GM21723 (cell line): ENCODE data around the gene LPAR4.
A peak's percentile ranks its signal among the peaks of the same experiment; 100 is the strongest.
"Not testable (repeated sequence)": the region's sequence is repeated elsewhere in the genome, so short reads cannot be mapped to it uniquely, and the experiment has no call there.

Experiments
- ATAC-seq: cut with Tn5 transposase; IDR thresholded peaks from one replicate; pipeline ENCODE4 v1.9.1; 2021; ENCODE audit warnings: mild to moderate bottlenecking, moderate library complexity; ENCODE audit not compliant: unreplicated experiment

LPAR4 gene, protein sequence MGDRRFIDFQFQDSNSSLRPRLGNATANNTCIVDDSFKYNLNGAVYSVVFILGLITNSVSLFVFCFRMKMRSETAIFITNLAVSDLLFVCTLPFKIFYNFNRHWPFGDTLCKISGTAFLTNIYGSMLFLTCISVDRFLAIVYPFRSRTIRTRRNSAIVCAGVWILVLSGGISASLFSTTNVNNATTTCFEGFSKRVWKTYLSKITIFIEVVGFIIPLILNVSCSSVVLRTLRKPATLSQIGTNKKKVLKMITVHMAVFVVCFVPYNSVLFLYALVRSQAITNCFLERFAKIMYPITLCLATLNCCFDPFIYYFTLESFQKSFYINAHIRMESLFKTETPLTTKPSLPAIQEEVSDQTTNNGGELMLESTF

DNA sequence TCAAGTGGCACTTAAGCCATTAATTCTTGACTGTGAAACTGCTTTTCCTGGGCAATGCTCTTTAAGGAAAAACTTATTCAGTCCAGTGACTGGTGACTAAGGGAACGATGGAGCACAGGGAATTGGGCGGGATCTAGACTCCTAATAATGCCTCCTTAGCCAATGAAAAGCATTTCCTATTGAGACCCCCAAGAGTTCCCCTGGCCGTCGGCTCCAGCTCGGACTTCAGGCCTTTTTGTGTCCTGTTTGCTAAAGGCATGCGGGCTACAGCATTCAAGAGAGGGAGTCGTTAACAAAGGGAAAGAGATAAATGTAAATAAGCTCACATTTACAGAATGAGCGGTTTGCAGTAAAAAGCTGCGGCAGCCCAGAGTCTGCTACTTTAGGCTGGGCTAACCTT, at the start of gene LPAR4:
Gene LPAR4, plus strand, starts transcription at position 232 of the 400 bp plus-strand sequence. CDS start 7,150 bp downstream, outside the sequence.
- no peak for ATAC-seq

GRCh38 chrX:78706071-78706470, 41.4 kb upstream of the LPAR4 start:
- no peak for ATAC-seq

DNA sequence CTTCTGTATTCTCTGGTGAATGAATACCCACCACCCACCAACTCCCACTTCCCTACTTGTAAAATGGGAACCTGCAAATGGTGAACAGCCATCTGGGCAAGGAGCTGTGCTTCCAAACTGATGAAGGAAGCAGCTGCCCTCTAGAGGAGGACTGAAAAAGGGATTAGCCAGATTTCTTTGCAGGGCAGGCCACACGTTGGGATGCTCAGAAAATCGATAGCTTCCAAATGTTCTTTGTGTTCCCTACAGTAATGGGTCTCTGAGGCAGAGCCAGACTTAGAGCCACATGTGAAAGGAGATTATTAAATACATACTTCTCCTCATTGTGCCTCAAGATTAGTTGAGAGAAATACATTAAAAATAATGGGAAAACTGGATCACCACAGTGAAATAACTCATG, 39.3 kb upstream of the LPAR4 start:
- ATAC-seq: no peak

DNA sequence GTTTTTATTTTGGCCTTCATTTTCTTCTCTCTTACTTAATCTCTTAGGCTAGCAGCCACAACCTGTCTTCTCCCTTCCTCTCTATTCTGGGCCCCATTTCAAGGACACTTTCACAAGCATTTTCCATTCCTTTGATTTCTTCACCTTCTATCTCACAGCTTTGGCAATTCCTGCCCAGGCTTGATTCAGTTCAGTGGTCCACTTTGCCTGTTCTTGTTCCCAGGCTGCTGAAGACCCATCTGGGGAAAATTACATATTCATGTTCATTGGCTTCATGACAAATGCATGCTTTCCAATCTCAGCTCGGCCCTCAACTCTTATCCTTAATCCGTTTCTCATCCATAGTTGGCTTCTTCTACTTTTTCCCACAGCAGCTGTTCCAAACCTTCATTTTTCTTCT, 38.7 kb upstream of the LPAR4 start:
- no peak for ATAC-seq

GRCh38 chrX:78710171-78710570, 37.3 kb upstream of the LPAR4 start:
- ATAC-seq: no peak

DNA sequence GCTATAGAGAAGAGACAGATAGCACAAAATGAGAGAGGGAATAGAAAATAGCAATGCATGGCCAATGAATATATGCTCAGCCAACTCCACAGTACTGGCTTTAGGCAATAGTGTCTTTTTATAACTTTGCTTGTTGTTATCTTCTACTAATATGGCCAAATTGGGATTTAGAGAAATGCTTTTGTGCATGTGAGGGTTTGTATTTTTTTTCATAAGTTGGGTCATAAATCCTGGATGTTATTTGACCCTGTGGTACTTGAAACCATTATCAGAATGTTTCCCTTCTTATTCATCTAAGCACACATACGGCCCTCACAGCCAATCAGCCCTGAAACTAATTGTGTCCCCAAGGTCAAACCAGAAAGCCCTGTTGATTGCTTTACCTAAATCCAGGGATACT, 35.2 kb upstream of the LPAR4 start:
- no peak for ATAC-seq

GRCh38 chrX:78725287-78725686, 22.2 kb upstream of the LPAR4 start:
- ATAC-seq: no peak

- no peak for ATAC-seq
These were observed 1.0 kb upstream of the LPAR4 start for GRCh38 chrX:78746496-78746895.

DNA sequence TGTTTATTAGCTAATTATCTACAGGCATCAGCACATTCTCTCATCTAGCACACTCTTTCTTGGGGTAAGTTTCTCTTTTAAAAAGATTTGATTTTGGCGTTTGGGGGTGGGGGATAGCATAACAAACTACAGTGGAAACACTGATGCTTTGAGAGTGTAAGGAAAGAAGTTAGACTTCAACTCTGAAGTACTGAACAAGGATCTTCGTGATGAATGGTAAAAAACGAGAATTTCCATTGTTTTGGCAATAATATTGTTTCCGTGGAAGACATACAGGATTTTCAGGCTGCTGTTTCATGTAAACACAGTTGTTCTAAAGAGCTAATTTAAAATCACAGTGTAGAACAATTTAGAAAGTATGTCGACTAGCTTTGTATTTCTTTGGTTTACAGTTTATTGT, 451 bp downstream of the LPAR4 start:
- no peak for ATAC-seq

DNA sequence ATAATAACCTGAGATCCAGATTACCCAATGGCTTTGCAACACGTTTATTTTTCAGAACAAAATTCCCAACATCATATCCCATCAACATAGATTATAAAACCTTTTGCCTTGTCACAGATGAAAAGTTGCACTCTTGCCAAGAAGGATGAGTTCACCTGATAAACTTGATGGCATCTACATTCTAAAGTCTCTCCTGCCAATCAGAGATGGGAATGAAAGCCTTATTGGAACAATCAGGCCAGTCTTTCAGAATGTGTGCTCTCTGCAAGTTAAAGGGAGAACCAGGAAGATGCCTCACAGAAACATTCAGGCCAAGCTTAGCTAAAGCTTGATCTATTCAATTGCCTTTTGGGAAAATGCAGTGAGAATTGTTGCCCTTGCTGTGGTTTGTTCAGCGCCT, 1.3 kb downstream of the LPAR4 start:
- ATAC-seq: no peak

GRCh38 chrX:78753571-78753970, 6.1 kb downstream of the LPAR4 start:
- ATAC-seq: no peak

DNA sequence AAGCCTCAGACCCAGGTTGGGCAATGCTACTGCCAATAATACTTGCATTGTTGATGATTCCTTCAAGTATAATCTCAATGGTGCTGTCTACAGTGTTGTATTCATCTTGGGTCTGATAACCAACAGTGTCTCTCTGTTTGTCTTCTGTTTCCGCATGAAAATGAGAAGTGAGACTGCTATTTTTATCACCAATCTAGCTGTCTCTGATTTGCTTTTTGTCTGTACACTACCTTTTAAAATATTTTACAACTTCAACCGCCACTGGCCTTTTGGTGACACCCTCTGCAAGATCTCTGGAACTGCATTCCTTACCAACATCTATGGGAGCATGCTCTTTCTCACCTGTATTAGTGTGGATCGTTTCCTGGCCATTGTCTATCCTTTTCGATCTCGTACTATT, 7.4 kb downstream of the LPAR4 start:
- ATAC-seq: peak; percentile 96

- no peak for ATAC-seq
These were observed 11.6 kb downstream of the LPAR4 start for GRCh38 chrX:78759081-78759480.

DNA sequence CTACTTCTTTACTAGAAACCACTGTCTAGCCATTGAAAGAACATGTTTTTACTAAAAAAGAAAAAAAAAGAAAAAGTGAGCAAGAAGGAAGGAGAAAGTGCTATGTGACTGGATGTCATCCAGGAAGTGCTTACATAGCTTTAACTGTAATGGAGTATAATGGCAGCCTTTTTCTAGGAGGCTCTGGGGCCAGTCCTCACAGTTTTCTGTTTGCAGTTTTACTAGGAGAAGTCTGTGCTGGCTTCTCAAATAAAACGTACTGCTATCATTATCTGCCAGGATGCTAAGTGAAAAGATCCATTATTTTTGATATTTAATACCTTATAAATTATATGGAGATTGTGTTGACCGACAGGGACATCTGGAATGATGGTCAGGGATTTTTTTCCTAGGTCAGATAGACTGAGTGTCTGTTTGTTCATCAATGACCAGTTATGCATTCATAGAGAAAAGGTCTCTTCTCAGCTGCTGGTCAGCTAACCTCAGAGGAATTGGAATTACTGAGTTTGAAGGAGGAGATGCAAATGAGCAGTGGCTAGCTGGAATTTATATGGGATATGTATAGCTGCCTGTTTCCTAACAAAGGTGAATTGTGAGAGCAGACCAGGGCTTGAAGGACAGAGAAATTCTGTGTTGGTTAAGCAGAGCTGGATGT, 21.7 kb downstream of the LPAR4 start:
- no peak for ATAC-seq

DNA sequence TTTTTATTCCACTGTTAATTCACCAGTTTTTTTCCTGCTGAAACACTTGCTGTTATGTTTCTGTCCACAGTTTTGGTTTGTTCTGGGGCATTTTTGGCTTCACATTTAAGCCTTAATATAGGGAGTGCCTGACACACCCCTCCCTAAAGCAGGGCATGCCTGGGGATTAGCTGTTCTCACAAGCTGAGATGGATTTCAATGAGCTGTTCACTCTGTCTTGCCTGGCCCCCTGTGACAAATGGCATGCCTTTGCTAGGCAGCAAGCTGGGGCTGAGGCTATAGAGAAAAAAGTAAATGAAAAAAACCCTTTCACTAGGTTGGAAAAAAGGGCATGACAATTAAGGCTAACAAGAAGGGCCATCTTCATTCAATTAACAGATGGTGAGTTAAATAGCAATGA, 22.4 kb downstream of the LPAR4 start:
- ATAC-seq: no peak

DNA sequence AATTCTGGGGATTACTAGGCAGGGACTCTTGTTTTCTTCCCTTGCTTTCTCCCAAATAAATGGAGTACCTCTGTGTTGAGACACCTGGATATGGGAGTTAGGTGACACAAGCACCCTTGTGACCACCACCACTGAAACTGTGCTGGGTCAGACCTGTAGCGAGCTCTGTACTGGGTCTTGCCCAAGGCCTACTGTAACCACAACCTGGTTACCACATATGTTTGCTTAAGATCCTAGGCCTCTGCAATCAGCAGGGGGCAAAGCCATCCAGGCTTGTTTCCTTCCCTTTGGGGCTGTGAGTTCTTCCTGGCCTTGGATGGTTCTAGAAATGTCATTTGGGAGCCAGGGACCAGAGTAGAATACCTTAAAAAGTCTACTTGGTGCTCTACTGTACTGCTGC, 49.4 kb downstream of the LPAR4 start:
- no peak for ATAC-seq

- no peak for ATAC-seq
These were observed 52.6 kb downstream of the LPAR4 start for GRCh38 chrX:78800114-78800513.

DNA sequence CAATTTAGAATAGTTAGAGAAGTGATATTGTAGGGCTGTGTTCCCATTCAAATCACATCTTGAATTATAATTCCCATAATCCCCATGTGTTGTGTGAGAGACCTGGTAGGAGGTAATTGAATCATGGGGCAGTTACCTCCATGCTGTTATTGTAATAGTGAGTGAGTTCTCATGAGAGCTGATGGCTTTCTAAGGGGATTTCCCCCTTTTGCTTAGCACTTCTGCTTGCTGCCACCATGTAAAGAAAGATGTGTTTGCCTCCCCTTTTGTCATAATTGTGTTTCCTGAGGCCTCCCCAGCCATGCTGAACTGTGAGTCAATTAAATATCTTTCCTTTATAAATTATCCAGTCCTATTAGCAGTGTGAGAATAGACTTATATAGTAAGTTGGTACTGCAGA, 53.2 kb downstream of the LPAR4 start:
- no peak for ATAC-seq

- no peak for ATAC-seq
These were observed 54.0 kb downstream of the LPAR4 start for GRCh38 chrX:78801522-78801921.

GRCh38 chrX:78802526-78802925, 55.0 kb downstream of the LPAR4 start:
- not testable (repeated sequence) for ATAC-seq
